ENCODE measurements around the gene HERPUD1.

Gene HERPUD1

GRCh38 chr16:56935201-56935600 is 3.3 kb downstream of the HERPUD1 start:
- DNase-seq (ENCODE audit: low read depth in 2 of 2) = no peak

- peak in 1 of 2 experiments; percentile 51 for DNase-seq (ENCODE audit: low read depth in 2 of 2)
These were observed 4.5 kb downstream of the HERPUD1 start for GRCh38 chr16:56936491-56936890.

GRCh38 chr16:56936950-56937349 is 5.0 kb downstream of the HERPUD1 start:
- no peak for DNase-seq (ENCODE audit: low read depth in 2 of 2)

- DNase-seq (ENCODE audit: low read depth in 2 of 2) = no peak
These were observed 6.9 kb downstream of the HERPUD1 start for GRCh38 chr16:56938664-56939513.

GRCh38 chr16:56939801-56940200 is 7.9 kb downstream of the HERPUD1 start:
- no peak for DNase-seq (ENCODE audit: low read depth in 2 of 2)

- no peak for DNase-seq (ENCODE audit: low read depth in 2 of 2)
These were observed 9.2 kb downstream of the HERPUD1 start for GRCh38 chr16:56941092-56941491.

- DNase-seq (ENCODE audit: low read depth in 2 of 2) = no peak
These were observed 10.0 kb downstream of the HERPUD1 start for GRCh38 chr16:56941856-56942331.

- DNase-seq (ENCODE audit: low read depth in 2 of 2) = no peak
These were observed 11.9 kb downstream of the HERPUD1 start for GRCh38 chr16:56943761-56944375.

- no peak for DNase-seq (ENCODE audit: low read depth in 2 of 2)
These were observed 13.3 kb downstream of the HERPUD1 start for GRCh38 chr16:56944954-56945839.

GRCh38 chr16:56945847-56946527 is 14.0 kb downstream of the HERPUD1 start:
- DNase-seq (ENCODE audit: low read depth in 2 of 2) = no peak

- DNase-seq (ENCODE audit: low read depth in 2 of 2) = no peak
These were observed 15.0 kb downstream of the HERPUD1 start for GRCh38 chr16:56946767-56947603.

GRCh38 chr16:56947604-56947995 is 15.7 kb downstream of the HERPUD1 start:
- no peak for DNase-seq (ENCODE audit: low read depth in 2 of 2)

GRCh38 chr16:56948234-56948633 is 16.3 kb downstream of the HERPUD1 start:
- DNase-seq (ENCODE audit: low read depth in 2 of 2) = no peak

- DNase-seq (ENCODE audit: low read depth in 2 of 2) = no peak
These were observed 18.1 kb downstream of the HERPUD1 start for GRCh38 chr16:56950051-56950450.

GRCh38 chr16:56950455-56950854 is 18.5 kb downstream of the HERPUD1 start:
- DNase-seq (ENCODE audit: low read depth in 2 of 2) = no peak

- DNase-seq (ENCODE audit: low read depth in 2 of 2) = no peak
These were observed 19.2 kb downstream of the HERPUD1 start for GRCh38 chr16:56950881-56951771.

GRCh38 chr16:56953006-56953405 is 21.1 kb downstream of the HERPUD1 start:
- no peak for DNase-seq (ENCODE audit: low read depth in 2 of 2)

GRCh38 chr16:56956076-56956475 is 24.1 kb downstream of the HERPUD1 start:
- no peak for DNase-seq (ENCODE audit: low read depth in 2 of 2)

GRCh38 chr16:56956756-56957155 is 24.8 kb downstream of the HERPUD1 start:
- no peak for DNase-seq (ENCODE audit: low read depth in 2 of 2)

Measured in fibroblast of skin of left biceps (primary cell).